Large intestine (tissue), 3 donors: ENCODE data around the gene SLC16A3. TPM values are rescaled to one million over a fixed set of nuclear protein-coding genes. Genes with fewer than 3 reads are reported as not detected.
"Not testable (repeated sequence)": the region's sequence is repeated elsewhere in the genome, so short reads cannot be mapped to it uniquely, and the experiment has no call there.

Source experiments
- DNase-seq, 2 donors: peaks; one replicate each; pipeline versions ENCODE4 v3.0.0 to v3.0.0-alpha.2; 2013
- H3K27ac ChIP-seq: one replicate; pipeline ENCODE4 v1.5.1; 2013; ENCODE audit warnings: low read length
- H3K27me3 ChIP-seq: 2 replicates; pipeline ENCODE4 v1.6.1; 2013; ENCODE audit warnings: low read length; ENCODE audit not compliant: control insufficient read depth, insufficient read depth
- H3K36me3 ChIP-seq: 2 replicates; pipeline ENCODE4 v1.6.1; 2013; ENCODE audit warnings: low read length; ENCODE audit not compliant: control insufficient read depth, insufficient read depth
- H3K4me1 ChIP-seq: one replicate; pipeline ENCODE4 v1.6.1; 2013; ENCODE audit warnings: low read length; ENCODE audit not compliant: control insufficient read depth, insufficient read depth
- H3K4me3 ChIP-seq: one replicate; pipeline ENCODE4 v1.5.1; 2013; ENCODE audit warnings: low read length
- H3K9me3 ChIP-seq: one replicate; pipeline ENCODE4 v1.6.1; 2013; ENCODE audit warnings: mild to moderate bottlenecking, low read depth, low read length, moderate library complexity; ENCODE audit not compliant: control insufficient read depth
- WGBS: methylation state at CpG from one replicate; pipeline ENCODE4 v1.1.5; 2013; ENCODE audit warnings: low lambda C conversion rate; ENCODE audit not compliant: insufficient coverage; 5-methylcytosine and 5-hydroxymethylcytosine counted together
- polyA plus RNA-seq: library from polyadenylated mRNA; unstranded; fragments of 120-200 nt; gene quantifications from one replicate; pipeline ENCODE4 v1.2.1, GENCODE V29; 2013

The SLC16A3 gene
- polyA plus RNA-seq, 1 donor = 19.5 TPM

DNA sequence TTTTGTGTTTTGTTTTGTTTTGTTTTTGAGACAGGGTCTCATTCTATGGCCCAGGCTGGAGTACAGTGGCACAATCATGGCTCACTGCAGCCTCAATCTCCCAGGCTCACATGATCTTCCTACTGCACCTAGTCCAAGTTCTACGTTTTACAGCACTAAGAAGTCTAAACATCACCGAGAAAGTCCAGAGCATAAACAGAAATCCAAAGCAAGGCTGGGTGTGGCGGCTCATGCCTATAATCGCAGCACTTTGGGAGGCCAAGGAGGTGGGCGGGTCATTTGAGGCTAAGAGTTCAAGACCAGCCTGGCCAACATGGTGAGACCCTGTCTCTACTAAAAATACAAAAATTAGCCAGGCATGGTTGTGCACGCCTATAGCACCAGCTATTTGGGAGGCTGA is 35.8 kb upstream of the SLC16A3 start:
- peak; percentile 83 to 91 for DNase-seq
- not testable (repeated sequence) for H3K9me3 ChIP-seq, H3K4me3 ChIP-seq, H3K27me3 ChIP-seq
- no CpG with 5 or more reads among the region's 6 CpGs for WGBS
- Histone ChIP-seq H3K36me3 (peaks cover 42% of the 10 kb centered on the region), H3K4me1 (peaks cover 24% of the 10 kb centered on the region), H3K27ac (peak overlapping the region; percentile 96)

GRCh38 chr17:82193520-82194220 is 35.2 kb upstream of the SLC16A3 start:
- Histone ChIP-seq H3K36me3 (peaks cover 42% of the 10 kb centered on the region), H3K9me3 (no peaks in the 10 kb centered on the region), H3K27me3 (no peaks in the 10 kb centered on the region), H3K4me1 (peaks cover 24% of the 10 kb centered on the region), H3K27ac (peak overlapping the region; percentile 96), H3K4me3 (no peak overlapping the region)
- peak; percentile 80 to 88 for DNase-seq
- WGBS = no CpG with 5 or more reads among the region's 16 CpGs

DNA sequence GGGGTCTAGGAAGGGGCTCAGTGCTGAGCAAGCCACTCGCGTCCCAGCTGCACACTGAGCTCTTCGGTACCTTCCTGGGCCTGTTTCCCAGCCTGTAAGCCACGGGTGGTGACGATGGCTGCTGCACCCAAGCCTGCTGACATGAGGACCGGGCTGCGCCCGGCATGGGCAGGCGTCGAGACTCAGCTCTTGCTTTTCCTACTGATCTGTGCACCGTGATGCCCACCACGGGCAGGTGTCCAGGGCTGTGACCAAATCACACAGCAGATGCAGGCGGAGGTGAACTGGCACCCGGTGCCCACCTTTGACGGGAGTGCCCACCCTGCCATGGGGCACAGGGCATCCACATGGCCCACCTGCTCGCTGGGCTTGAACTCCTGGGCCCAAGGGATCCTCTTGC is 34.1 kb upstream of the SLC16A3 start:
- Histone ChIP-seq H3K4me3 (no peak overlapping the region), H3K36me3 (peaks cover 43% of the 10 kb centered on the region), H3K27me3 (no peaks in the 10 kb centered on the region), H3K27ac (no peak overlapping the region), H3K9me3 (no peaks in the 10 kb centered on the region), H3K4me1 (peaks cover 24% of the 10 kb centered on the region)
- DNase-seq = no peak
- no CpG with 5 or more reads among the region's 16 CpGs for WGBS

GRCh38 chr17:82195675-82196672 is 32.9 kb upstream of the SLC16A3 start:
- no peaks in the 10 kb centered on the region for H3K27me3 ChIP-seq
- WGBS = no CpG with 5 or more reads among the region's 25 CpGs
- H3K4me3 ChIP-seq = no peak overlapping the region
- peaks cover 45% of the 10 kb centered on the region for H3K36me3 ChIP-seq
- no peak for DNase-seq
- no peaks in the 10 kb centered on the region for H3K9me3 ChIP-seq
- H3K4me1 ChIP-seq = peaks cover 24% of the 10 kb centered on the region
- no peak overlapping the region for H3K27ac ChIP-seq

- no peaks in the 10 kb centered on the region for H3K9me3 ChIP-seq
- H3K4me1 ChIP-seq = peaks cover 14% of the 10 kb centered on the region
- no peak overlapping the region for H3K4me3 ChIP-seq
- peaks cover 42% of the 10 kb centered on the region for H3K36me3 ChIP-seq
- WGBS = no CpG with 5 or more reads among the region's 4 CpGs
- no peak overlapping the region for H3K27ac ChIP-seq
- no peaks in the 10 kb centered on the region for H3K27me3 ChIP-seq
- no peak for DNase-seq
These were observed 30.8 kb upstream of the SLC16A3 start for GRCh38 chr17:82198092-82198491.

DNA sequence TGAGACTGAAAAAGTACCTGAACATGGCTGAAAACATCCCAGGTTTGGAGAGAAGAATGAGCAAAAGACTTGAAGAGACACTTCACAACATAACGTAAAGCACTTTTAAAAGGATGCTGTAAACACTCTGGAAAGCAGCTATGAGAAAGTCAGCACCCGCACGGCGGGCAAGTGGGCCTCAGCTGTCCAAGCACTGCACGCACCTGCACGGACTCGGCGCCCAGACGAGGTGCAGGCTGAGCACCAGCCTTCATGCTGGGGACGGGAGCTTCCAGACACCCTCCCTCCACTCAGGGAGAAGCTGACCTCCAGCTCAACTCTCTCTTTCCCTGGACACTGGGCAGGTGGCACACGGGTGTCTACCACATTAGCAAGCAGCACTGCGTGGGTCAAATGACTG is 29.3 kb upstream of the SLC16A3 start:
- DNase-seq = no peak
- Histone ChIP-seq H3K4me1 (peaks cover 3% of the 10 kb centered on the region), H3K27me3 (no peaks in the 10 kb centered on the region), H3K27ac (no peak overlapping the region), H3K9me3 (no peaks in the 10 kb centered on the region), H3K4me3 (no peak overlapping the region), H3K36me3 (peaks cover 39% of the 10 kb centered on the region)
- no CpG with 5 or more reads among the region's 12 CpGs for WGBS

DNA sequence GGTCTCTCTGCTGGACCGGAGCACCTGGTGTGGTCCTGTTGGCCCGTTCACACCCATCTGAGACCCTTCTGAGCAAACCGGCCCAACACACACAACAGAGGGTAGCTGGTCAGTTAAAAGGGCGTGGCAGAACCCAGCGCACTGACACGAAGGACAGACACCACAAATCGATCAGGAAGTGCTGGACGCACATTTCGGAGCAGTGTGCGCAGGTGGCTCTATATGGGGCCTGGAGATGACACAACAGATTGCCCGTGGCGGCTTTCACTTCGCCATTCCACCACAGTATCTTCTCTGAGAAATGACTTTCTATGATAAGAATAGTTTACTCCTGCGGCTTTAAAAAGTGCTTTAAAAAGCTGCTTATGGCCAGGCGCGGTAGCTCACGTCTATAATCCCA is 28.7 kb upstream of the SLC16A3 start:
- no CpG with 5 or more reads among the region's 17 CpGs for WGBS
- no peak for DNase-seq
- Histone ChIP-seq H3K4me3 (no peak overlapping the region), H3K4me1 (no peaks in the 10 kb centered on the region), H3K27ac (no peak overlapping the region), H3K9me3 (no peaks in the 10 kb centered on the region), H3K27me3 (no peaks in the 10 kb centered on the region), H3K36me3 (peaks cover 32% of the 10 kb centered on the region)

GRCh38 chr17:82200743-82201497 is 27.9 kb upstream of the SLC16A3 start:
- H3K4me3 ChIP-seq = no peak overlapping the region
- 86% methylated on average over 1 of the region's 13 CpGs for WGBS
- peaks cover under 1% of the 10 kb centered on the region for H3K4me1 ChIP-seq
- H3K27ac ChIP-seq = no peak overlapping the region
- DNase-seq = no peak
- H3K27me3 ChIP-seq = no peaks in the 10 kb centered on the region
- H3K9me3 ChIP-seq = no peaks in the 10 kb centered on the region
- H3K36me3 ChIP-seq = peaks cover 27% of the 10 kb centered on the region

GRCh38 chr17:82201498-82201910 is 27.3 kb upstream of the SLC16A3 start:
- Histone ChIP-seq H3K36me3 (peaks cover 27% of the 10 kb centered on the region), H3K9me3 (no peaks in the 10 kb centered on the region), H3K27me3 (no peaks in the 10 kb centered on the region), H3K4me1 (peaks cover 6% of the 10 kb centered on the region), H3K4me3 (no peak overlapping the region), H3K27ac (no peak overlapping the region)
- DNase-seq = peak in 1 of 2 donors; percentile 46
- no CpG with 5 or more reads among the region's 23 CpGs for WGBS

- 100% methylated on average over 1 of the region's 10 CpGs for WGBS
- Histone ChIP-seq H3K27ac (no peak overlapping the region), H3K4me1 (peaks cover 7% of the 10 kb centered on the region), H3K4me3 (no peak overlapping the region), H3K36me3 (peaks cover 18% of the 10 kb centered on the region), H3K27me3 (no peaks in the 10 kb centered on the region), H3K9me3 (no peaks in the 10 kb centered on the region)
- DNase-seq = no peak
These were observed 25.9 kb upstream of the SLC16A3 start for GRCh38 chr17:82202981-82203380.
